GM23338 (cell line): ENCODE measurements around the gene GRAMD1C. TPM values are rescaled to one million over a fixed set of nuclear protein-coding genes. Genes with fewer than 3 reads are reported as not detected.

Source experiments
- ATAC-seq: fragments of 200-7000 bp; cut with Tn5 transposase; 3 replicates; pipeline ENCODE4 v1.9.1; 2020
- DNase-seq: peaks from one replicate; pipeline ENCODE4 v3.0.0-alpha.2; 2015; ENCODE audit warnings: low spot score
- H2AFZ ChIP-seq: fragments of 200-600 bp; sonication (generic); 2 replicates; pipeline ENCODE4 v1.8.0; 2016; ENCODE audit warnings: antibody characterized with exemption, mild to moderate bottlenecking, moderate library complexity
- H3F3A ChIP-seq: fragments of 200-600 bp; sonication (generic); replicated peaks from 2 replicates; pipeline ENCODE4 v1.8.0; 2017; ENCODE audit warnings: antibody characterized with exemption, mixed run types, low read depth
- H3K27ac ChIP-seq: fragments of 200-600 bp; sonication (generic); 2 replicates; pipeline ENCODE4 v1.6.1; 2016; ENCODE audit warnings: low read depth
- H3K27me3 ChIP-seq: fragments of 200-600 bp; sonication (generic); 2 replicates; pipeline ENCODE4 v1.8.0; 2016; ENCODE audit warnings: mild to moderate bottlenecking, mixed run types, moderate library complexity; ENCODE audit not compliant: insufficient read depth
- H3K36me3 ChIP-seq: fragments of 200-600 bp; sonication (generic); 2 replicates; pipeline ENCODE4 v1.8.0; 2016; ENCODE audit warnings: mild to moderate bottlenecking; ENCODE audit not compliant: insufficient read depth
- H3K4me1 ChIP-seq: fragments of 200-600 bp; sonication (generic); 2 replicates; pipeline ENCODE4 v1.8.0; 2016; ENCODE audit warnings: mild to moderate bottlenecking, moderate library complexity; ENCODE audit not compliant: insufficient read depth
- H3K4me2 ChIP-seq: fragments of 200-600 bp; sonication (generic); 2 replicates; pipeline ENCODE4 v1.7.1; 2017; ENCODE audit warnings: mixed run types
- H3K4me3 ChIP-seq: fragments of 200-600 bp; sonication (generic); 2 replicates; pipeline ENCODE4 v1.6.1; 2016; ENCODE audit warnings: mixed run types
- H3K79me2 ChIP-seq: fragments of 200-600 bp; sonication (generic); replicated peaks from 2 replicates; pipeline ENCODE4 v1.8.0; 2017; ENCODE audit warnings: mild to moderate bottlenecking; ENCODE audit not compliant: insufficient read depth
- H3K9me2 ChIP-seq: fragments of 200-600 bp; sonication (generic); 2 replicates; pipeline ENCODE4 v1.8.0; 2017; ENCODE audit not compliant: insufficient read depth
- H4K20me1 ChIP-seq: fragments of 200-600 bp; sonication (generic); replicated peaks from 2 replicates; pipeline ENCODE4 v1.8.0; 2017; ENCODE audit warnings: mild to moderate bottlenecking; ENCODE audit not compliant: insufficient read depth
- H3K27ac Mint-ChIP-seq: 2 replicates; pipeline ENCODE4 v1.8.0; 2020; ENCODE audit warnings: inconsistent platforms, mild to moderate bottlenecking, moderate library complexity, mixed read lengths
- H3K27me3 Mint-ChIP-seq: 3 replicates; pipeline ENCODE4 v1.8.0; 2022; ENCODE audit warnings: low read depth, mild to moderate bottlenecking, moderate library complexity, mixed read lengths, inconsistent platforms; ENCODE audit not compliant: insufficient read depth, poor library complexity
- H3K36me3 Mint-ChIP-seq: 3 replicates; pipeline ENCODE4 v1.8.0; 2021; ENCODE audit warnings: low read depth, mild to moderate bottlenecking, inconsistent platforms, moderate library complexity, mixed read lengths
- H3K4me1 Mint-ChIP-seq: 3 replicates; pipeline ENCODE4 v1.8.0; 2020; ENCODE audit warnings: mild to moderate bottlenecking, inconsistent platforms, mixed read lengths
- H3K4me3 Mint-ChIP-seq: 3 replicates; pipeline ENCODE4 v1.8.0; 2021; ENCODE audit warnings: moderate library complexity, mild to moderate bottlenecking, inconsistent platforms, mixed read lengths
- H3K9me3 Mint-ChIP-seq: 3 replicates; pipeline ENCODE4 v1.8.0; 2020; ENCODE audit warnings: moderate library complexity, mild to moderate bottlenecking, inconsistent platforms, mixed read lengths
- CREB1 ChIP-seq: fragments of 250-450 bp; sonication (Bioruptor Pico); IDR thresholded peaks from 2 replicates; pipeline ENCODE4 v1.5.0; 2020; ENCODE audit warnings: low read depth, mild to moderate bottlenecking, moderate library complexity
- EZH2 ChIP-seq: fragments of 200-600 bp; sonication (generic); IDR thresholded peaks from one replicate; pipeline ENCODE4 v1.8.0; 2017; ENCODE audit warnings: antibody characterized with exemption, mild to moderate bottlenecking, low read depth; ENCODE audit not compliant: unreplicated experiment
- EZH2phosphoT487 ChIP-seq: fragments of 200-600 bp; sonication (generic); IDR thresholded peaks from one replicate; pipeline ENCODE4 v1.8.1; 2018; ENCODE audit warnings: antibody characterized with exemption; ENCODE audit not compliant: unreplicated experiment
- JUNB ChIP-seq: IDR thresholded peaks from one replicate; pipeline ENCODE4 v1.6.1; 2016; ENCODE audit warnings: antibody characterized with exemption; ENCODE audit not compliant: unreplicated experiment
- NANOG ChIP-seq: IDR thresholded peaks from 2 replicates; pipeline ENCODE4 v1.6.1; 2016; ENCODE audit warnings: antibody characterized with exemption, borderline replicate concordance
- POLR2AphosphoS5 ChIP-seq: IDR thresholded peaks from 2 replicates; pipeline ENCODE4 v1.6.1; 2016; ENCODE audit warnings: antibody characterized with exemption, low read depth
- STAT1 ChIP-seq: IDR thresholded peaks from one replicate; pipeline ENCODE4 v1.6.1; 2016; ENCODE audit warnings: antibody characterized with exemption; ENCODE audit not compliant: unreplicated experiment
- ZNF114 ChIP-seq: fragments of 250-450 bp; sonication (Bioruptor Pico); IDR thresholded peaks from 2 replicates; pipeline ENCODE4 v1.5.0; 2020; ENCODE audit warnings: mild to moderate bottlenecking, moderate library complexity
- ZNF331 ChIP-seq: fragments of 250-450 bp; sonication (Bioruptor Pico); IDR thresholded peaks from 2 replicates; pipeline ENCODE4 v1.5.0; 2020; ENCODE audit warnings: low read depth, mild to moderate bottlenecking, moderate library complexity
- polyA plus RNA-seq: library from polyadenylated mRNA; unstranded; fragments of >200 nt; fragmentation: Nextera tagmentation; extraction: Ambion mirVana; gene quantifications from 2 replicates; pipeline ENCODE4 v1.2.1, GENCODE V29; 2016
- total RNA-seq: library from RNA; depleted of rRNA; stranded (reverse); fragments of >200 nt; shearing (Covaris generic); gene quantifications from 2 replicates; pipeline ENCODE4 v1.2.3, GENCODE V29; 2014
- TF ChIP-seq, protein P1 (sequence below): IDR thresholded peaks from one replicate; pipeline ENCODE4 v1.6.1; 2018; ENCODE audit warnings: antibody characterized with exemption; ENCODE audit not compliant: unreplicated experiment
- TF ChIP-seq, protein P2 (sequence below), 2 experiments: fragments of 200-600 bp in 1 of 2; sonication (generic) in 1 of 2; conservative IDR thresholded peaks; 2 replicates each; pipeline versions ENCODE4 v1.5.1 to v1.6.1; 2016 to 2017; ENCODE audit warnings: antibody characterized with exemption in 2 of 2, low read depth in 2 of 2, mild to moderate bottlenecking in 2 of 2, moderate library complexity in 1 of 2
- TF ChIP-seq, protein P3 (sequence below): fragments of 250-450 bp; sonication (Bioruptor Pico); IDR thresholded peaks from 2 replicates; pipeline ENCODE4 v1.5.0; 2020; ENCODE audit warnings: mild to moderate bottlenecking, moderate library complexity

Gene GRAMD1C
- total and polyA plus RNA-seq, 2 experiments from 2014 or later = 3.3 to 3.6 TPM

DNA sequence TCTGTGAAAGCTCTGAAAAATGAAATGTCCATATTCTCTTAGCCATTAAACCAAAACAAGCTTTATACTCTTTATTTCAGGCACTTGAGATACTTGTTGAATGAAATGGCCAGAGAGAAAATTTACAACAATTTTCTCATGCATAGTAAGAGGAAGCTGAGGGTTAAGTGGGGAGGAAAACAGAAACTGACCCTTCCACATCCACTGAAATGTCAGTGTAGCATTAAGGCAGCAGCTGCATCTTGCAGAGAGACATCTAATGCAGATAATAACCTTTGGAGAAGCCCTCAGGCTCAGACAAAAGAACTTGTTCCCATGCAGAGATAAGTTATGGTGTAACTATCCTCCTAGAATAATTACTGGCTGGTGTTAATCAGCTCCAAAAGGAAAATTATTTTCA, 143.2 kb downstream of the GRAMD1C start:
- no peak for DNase-seq
- no peak overlapping the region for H3K27ac Mint-ChIP-seq
- no peak overlapping the region for H3K4me2 ChIP-seq
- H3K27me3 ChIP-seq = no peaks in the 10 kb centered on the region
- no peaks in the 10 kb centered on the region for H3F3A ChIP-seq
- H3K27ac ChIP-seq = no peak overlapping the region
- no peaks in the 10 kb centered on the region for H3K36me3 Mint-ChIP-seq
- no peak overlapping the region for H2AFZ ChIP-seq
- no peaks in the 10 kb centered on the region for H3K79me2 ChIP-seq
- no peaks in the 10 kb centered on the region for H4K20me1 ChIP-seq
- H3K27me3 Mint-ChIP-seq = no peaks in the 10 kb centered on the region
- TF ChIP-seq POLR2AphosphoS5 (no peak), ZNF331 (CRISPR knock-in tag) (no peak), EZH2phosphoT487 (no peak), ZNF114 (CRISPR knock-in tag) (no peak), STAT1 (no peak)
- H3K9me3 Mint-ChIP-seq = no peaks in the 10 kb centered on the region
- H3K9me2 ChIP-seq = peaks cover 9% of the 10 kb centered on the region; the same call in 1 of the 2 replicates
- H3K4me1 Mint-ChIP-seq = no peaks in the 10 kb centered on the region
- H3K36me3 ChIP-seq = no peaks in the 10 kb centered on the region; the same call in 1 of the 2 replicates
- ATAC-seq = no peak
- H3K4me3 ChIP-seq = no peak overlapping the region
- no peaks in the 10 kb centered on the region for H3K4me1 ChIP-seq
- no peak overlapping the region for H3K4me3 Mint-ChIP-seq

DNA sequence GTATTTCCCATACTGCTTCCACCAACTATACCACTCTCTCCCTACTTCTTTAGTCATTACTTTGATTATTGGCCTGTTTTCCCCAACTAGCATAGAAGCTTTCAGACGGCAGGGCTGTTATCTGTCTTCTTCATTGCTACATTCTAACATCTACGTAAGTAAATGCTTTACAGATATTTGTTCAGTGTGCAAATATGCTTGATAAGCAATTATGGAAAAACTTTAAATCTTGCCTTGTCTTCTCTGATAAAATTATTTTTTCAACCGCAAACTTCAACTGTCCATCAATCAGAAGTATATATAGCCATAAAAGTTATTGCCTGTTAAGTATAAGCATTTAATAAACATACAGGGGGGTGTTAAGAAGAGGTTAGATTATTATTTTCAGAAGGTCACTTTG, 145.0 kb downstream of the GRAMD1C start:
- no peak for ATAC-seq
- H3K4me3 Mint-ChIP-seq = no peak overlapping the region
- no peaks in the 10 kb centered on the region for H3K4me1 Mint-ChIP-seq
- Histone ChIP-seq H4K20me1 (no peaks in the 10 kb centered on the region), H2AFZ (no peak overlapping the region), H3K9me2 (peaks cover 9% of the 10 kb centered on the region; the same call in 1 of the 2 replicates), H3K27me3 (no peaks in the 10 kb centered on the region), H3K4me2 (no peak overlapping the region), H3F3A (no peaks in the 10 kb centered on the region), H3K27ac (no peak overlapping the region), H3K79me2 (no peaks in the 10 kb centered on the region), H3K36me3 (no peaks in the 10 kb centered on the region; the same call in 1 of the 2 replicates), H3K4me3 (no peak overlapping the region), H3K4me1 (no peaks in the 10 kb centered on the region)
- no peak for DNase-seq
- H3K27ac Mint-ChIP-seq = no peak overlapping the region
- no peaks in the 10 kb centered on the region for H3K27me3 Mint-ChIP-seq
- no peaks in the 10 kb centered on the region for H3K9me3 Mint-ChIP-seq
- H3K36me3 Mint-ChIP-seq = no peaks in the 10 kb centered on the region
- TF ChIP-seq STAT1 (no peak), JUNB (no peak), EZH2 (no peak), EZH2phosphoT487 (no peak), NANOG (no peak), CREB1 (no peak)
- TF ChIP-seq, protein P1, sequence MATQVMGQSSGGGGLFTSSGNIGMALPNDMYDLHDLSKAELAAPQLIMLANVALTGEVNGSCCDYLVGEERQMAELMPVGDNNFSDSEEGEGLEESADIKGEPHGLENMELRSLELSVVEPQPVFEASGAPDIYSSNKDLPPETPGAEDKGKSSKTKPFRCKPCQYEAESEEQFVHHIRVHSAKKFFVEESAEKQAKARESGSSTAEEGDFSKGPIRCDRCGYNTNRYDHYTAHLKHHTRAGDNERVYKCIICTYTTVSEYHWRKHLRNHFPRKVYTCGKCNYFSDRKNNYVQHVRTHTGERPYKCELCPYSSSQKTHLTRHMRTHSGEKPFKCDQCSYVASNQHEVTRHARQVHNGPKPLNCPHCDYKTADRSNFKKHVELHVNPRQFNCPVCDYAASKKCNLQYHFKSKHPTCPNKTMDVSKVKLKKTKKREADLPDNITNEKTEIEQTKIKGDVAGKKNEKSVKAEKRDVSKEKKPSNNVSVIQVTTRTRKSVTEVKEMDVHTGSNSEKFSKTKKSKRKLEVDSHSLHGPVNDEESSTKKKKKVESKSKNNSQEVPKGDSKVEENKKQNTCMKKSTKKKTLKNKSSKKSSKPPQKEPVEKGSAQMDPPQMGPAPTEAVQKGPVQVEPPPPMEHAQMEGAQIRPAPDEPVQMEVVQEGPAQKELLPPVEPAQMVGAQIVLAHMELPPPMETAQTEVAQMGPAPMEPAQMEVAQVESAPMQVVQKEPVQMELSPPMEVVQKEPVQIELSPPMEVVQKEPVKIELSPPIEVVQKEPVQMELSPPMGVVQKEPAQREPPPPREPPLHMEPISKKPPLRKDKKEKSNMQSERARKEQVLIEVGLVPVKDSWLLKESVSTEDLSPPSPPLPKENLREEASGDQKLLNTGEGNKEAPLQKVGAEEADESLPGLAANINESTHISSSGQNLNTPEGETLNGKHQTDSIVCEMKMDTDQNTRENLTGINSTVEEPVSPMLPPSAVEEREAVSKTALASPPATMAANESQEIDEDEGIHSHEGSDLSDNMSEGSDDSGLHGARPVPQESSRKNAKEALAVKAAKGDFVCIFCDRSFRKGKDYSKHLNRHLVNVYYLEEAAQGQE = no peak
- TF ChIP-seq, protein P2, sequence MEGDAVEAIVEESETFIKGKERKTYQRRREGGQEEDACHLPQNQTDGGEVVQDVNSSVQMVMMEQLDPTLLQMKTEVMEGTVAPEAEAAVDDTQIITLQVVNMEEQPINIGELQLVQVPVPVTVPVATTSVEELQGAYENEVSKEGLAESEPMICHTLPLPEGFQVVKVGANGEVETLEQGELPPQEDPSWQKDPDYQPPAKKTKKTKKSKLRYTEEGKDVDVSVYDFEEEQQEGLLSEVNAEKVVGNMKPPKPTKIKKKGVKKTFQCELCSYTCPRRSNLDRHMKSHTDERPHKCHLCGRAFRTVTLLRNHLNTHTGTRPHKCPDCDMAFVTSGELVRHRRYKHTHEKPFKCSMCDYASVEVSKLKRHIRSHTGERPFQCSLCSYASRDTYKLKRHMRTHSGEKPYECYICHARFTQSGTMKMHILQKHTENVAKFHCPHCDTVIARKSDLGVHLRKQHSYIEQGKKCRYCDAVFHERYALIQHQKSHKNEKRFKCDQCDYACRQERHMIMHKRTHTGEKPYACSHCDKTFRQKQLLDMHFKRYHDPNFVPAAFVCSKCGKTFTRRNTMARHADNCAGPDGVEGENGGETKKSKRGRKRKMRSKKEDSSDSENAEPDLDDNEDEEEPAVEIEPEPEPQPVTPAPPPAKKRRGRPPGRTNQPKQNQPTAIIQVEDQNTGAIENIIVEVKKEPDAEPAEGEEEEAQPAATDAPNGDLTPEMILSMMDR (conservative IDR thresholded peaks at IDR 0.05; ENCODE audit: low read depth in 2 of 2) = no peak
- TF ChIP-seq, protein P3, sequence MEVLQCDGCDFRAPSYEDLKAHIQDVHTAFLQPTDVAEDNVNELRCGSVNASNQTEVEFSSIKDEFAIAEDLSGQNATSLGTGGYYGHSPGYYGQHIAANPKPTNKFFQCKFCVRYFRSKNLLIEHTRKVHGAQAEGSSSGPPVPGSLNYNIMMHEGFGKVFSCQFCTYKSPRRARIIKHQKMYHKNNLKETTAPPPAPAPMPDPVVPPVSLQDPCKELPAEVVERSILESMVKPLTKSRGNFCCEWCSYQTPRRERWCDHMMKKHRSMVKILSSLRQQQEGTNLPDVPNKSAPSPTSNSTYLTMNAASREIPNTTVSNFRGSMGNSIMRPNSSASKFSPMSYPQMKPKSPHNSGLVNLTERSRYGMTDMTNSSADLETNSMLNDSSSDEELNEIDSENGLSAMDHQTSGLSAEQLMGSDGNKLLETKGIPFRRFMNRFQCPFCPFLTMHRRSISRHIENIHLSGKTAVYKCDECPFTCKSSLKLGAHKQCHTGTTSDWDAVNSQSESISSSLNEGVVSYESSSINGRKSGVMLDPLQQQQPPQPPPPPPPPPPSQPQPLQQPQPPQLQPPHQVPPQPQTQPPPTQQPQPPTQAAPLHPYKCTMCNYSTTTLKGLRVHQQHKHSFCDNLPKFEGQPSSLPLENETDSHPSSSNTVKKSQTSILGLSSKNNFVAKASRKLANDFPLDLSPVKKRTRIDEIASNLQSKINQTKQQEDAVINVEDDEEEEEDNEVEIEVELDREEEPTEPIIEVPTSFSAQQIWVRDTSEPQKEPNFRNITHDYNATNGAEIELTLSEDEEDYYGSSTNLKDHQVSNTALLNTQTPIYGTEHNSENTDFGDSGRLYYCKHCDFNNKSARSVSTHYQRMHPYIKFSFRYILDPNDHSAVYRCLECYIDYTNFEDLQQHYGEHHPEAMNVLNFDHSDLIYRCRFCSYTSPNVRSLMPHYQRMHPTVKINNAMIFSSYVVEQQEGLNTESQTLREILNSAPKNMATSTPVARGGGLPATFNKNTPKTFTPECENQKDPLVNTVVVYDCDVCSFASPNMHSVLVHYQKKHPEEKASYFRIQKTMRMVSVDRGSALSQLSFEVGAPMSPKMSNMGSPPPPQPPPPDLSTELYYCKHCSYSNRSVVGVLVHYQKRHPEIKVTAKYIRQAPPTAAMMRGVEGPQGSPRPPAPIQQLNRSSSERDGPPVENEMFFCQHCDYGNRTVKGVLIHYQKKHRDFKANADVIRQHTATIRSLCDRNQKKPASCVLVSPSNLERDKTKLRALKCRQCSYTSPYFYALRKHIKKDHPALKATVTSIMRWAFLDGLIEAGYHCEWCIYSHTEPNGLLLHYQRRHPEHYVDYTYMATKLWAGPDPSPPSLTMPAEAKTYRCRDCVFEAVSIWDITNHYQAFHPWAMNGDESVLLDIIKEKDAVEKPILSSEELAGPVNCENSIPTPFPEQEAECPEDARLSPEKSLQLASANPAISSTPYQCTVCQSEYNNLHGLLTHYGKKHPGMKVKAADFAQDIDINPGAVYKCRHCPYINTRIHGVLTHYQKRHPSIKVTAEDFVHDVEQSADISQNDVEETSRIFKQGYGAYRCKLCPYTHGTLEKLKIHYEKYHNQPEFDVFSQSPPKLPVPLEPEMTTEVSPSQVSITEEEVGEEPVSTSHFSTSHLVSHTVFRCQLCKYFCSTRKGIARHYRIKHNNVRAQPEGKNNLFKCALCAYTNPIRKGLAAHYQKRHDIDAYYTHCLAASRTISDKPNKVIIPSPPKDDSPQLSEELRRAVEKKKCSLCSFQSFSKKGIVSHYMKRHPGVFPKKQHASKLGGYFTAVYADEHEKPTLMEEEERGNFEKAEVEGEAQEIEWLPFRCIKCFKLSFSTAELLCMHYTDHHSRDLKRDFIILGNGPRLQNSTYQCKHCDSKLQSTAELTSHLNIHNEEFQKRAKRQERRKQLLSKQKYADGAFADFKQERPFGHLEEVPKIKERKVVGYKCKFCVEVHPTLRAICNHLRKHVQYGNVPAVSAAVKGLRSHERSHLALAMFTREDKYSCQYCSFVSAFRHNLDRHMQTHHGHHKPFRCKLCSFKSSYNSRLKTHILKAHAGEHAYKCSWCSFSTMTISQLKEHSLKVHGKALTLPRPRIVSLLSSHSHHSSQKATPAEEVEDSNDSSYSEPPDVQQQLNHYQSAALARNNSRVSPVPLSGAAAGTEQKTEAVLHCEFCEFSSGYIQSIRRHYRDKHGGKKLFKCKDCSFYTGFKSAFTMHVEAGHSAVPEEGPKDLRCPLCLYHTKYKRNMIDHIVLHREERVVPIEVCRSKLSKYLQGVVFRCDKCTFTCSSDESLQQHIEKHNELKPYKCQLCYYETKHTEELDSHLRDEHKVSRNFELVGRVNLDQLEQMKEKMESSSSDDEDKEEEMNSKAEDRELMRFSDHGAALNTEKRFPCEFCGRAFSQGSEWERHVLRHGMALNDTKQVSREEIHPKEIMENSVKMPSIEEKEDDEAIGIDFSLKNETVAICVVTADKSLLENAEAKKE (CRISPR knock-in tag) = no peak
